Measurements from ENCODE around the gene AGBL1.

AGBL1 gene

GRCh38 chr15:86615411-86615810 is 535.7 kb downstream of the AGBL1 start:
- TF ChIP-seq TAF1 (IDR thresholded peaks at IDR 0.05; ENCODE audit: borderline replicate concordance, insufficient read depth, low read length) (no peak), FOXP2 (optimal IDR thresholded peaks at IDR 0.05; ENCODE audit: borderline replicate concordance, extremely low read depth, extremely low read length, insufficient read depth) (no peak), POLR2AphosphoS5 (IDR thresholded peaks at IDR 0.05; ENCODE audit: low read depth, low read length) (no peak), SIN3A (IDR thresholded peaks at IDR 0.05; ENCODE audit: borderline replicate concordance, insufficient read depth, low read length) (no peak)
- TF ChIP-seq, protein P1, sequence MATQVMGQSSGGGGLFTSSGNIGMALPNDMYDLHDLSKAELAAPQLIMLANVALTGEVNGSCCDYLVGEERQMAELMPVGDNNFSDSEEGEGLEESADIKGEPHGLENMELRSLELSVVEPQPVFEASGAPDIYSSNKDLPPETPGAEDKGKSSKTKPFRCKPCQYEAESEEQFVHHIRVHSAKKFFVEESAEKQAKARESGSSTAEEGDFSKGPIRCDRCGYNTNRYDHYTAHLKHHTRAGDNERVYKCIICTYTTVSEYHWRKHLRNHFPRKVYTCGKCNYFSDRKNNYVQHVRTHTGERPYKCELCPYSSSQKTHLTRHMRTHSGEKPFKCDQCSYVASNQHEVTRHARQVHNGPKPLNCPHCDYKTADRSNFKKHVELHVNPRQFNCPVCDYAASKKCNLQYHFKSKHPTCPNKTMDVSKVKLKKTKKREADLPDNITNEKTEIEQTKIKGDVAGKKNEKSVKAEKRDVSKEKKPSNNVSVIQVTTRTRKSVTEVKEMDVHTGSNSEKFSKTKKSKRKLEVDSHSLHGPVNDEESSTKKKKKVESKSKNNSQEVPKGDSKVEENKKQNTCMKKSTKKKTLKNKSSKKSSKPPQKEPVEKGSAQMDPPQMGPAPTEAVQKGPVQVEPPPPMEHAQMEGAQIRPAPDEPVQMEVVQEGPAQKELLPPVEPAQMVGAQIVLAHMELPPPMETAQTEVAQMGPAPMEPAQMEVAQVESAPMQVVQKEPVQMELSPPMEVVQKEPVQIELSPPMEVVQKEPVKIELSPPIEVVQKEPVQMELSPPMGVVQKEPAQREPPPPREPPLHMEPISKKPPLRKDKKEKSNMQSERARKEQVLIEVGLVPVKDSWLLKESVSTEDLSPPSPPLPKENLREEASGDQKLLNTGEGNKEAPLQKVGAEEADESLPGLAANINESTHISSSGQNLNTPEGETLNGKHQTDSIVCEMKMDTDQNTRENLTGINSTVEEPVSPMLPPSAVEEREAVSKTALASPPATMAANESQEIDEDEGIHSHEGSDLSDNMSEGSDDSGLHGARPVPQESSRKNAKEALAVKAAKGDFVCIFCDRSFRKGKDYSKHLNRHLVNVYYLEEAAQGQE (IDR thresholded peaks at IDR 0.05; ENCODE audit: insufficient read depth in 1 of 2, low read depth in 2 of 2, low read length in 2 of 2) = no peak

DNA sequence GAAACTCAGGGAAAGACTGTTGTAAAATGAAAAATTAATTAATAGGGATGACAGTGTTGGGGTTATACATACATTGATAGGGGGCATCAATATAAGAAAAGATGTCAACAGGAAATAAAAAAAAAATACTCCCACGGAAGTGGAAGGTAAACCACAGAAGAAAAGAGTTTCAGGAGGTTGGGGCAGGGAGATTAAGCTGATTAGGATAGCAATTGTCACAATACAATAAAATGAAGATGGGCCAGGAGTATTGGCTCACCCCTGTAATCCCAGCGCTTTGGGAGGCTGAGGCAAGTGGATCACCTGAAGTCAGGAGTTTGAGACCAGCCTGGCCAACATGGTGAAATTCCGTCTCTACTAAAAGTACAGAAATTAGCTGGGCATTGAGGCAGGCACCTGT is 536.1 kb downstream of the AGBL1 start:
- TF ChIP-seq, protein P1 (IDR thresholded peaks at IDR 0.05; ENCODE audit: insufficient read depth in 1 of 2, low read depth in 2 of 2, low read length in 2 of 2) = no peak
- no peak for TF ChIP-seq SIN3A (IDR thresholded peaks at IDR 0.05; ENCODE audit: borderline replicate concordance, insufficient read depth, low read length)
- no peak for TF ChIP-seq FOXP2 (optimal IDR thresholded peaks at IDR 0.05; ENCODE audit: borderline replicate concordance, extremely low read depth, extremely low read length, insufficient read depth)
- TF ChIP-seq TAF1 (IDR thresholded peaks at IDR 0.05; ENCODE audit: borderline replicate concordance, insufficient read depth, low read length) = no peak
- TF ChIP-seq POLR2AphosphoS5 (IDR thresholded peaks at IDR 0.05; ENCODE audit: low read depth, low read length) = no peak

GRCh38 chr15:86616771-86617170 is 537.1 kb downstream of the AGBL1 start:
- TF ChIP-seq FOXP2 (optimal IDR thresholded peaks at IDR 0.05; ENCODE audit: borderline replicate concordance, extremely low read depth, extremely low read length, insufficient read depth) = no peak
- no peak for TF ChIP-seq SIN3A (IDR thresholded peaks at IDR 0.05; ENCODE audit: borderline replicate concordance, insufficient read depth, low read length)
- TF ChIP-seq TAF1 (IDR thresholded peaks at IDR 0.05; ENCODE audit: borderline replicate concordance, insufficient read depth, low read length) = no peak

- TF ChIP-seq POLR2AphosphoS5 (IDR thresholded peaks at IDR 0.05; ENCODE audit: low read depth, low read length) = no peak
Observed at GRCh38 chr15:86620157-86620556, 540.5 kb downstream of the AGBL1 start.

DNA sequence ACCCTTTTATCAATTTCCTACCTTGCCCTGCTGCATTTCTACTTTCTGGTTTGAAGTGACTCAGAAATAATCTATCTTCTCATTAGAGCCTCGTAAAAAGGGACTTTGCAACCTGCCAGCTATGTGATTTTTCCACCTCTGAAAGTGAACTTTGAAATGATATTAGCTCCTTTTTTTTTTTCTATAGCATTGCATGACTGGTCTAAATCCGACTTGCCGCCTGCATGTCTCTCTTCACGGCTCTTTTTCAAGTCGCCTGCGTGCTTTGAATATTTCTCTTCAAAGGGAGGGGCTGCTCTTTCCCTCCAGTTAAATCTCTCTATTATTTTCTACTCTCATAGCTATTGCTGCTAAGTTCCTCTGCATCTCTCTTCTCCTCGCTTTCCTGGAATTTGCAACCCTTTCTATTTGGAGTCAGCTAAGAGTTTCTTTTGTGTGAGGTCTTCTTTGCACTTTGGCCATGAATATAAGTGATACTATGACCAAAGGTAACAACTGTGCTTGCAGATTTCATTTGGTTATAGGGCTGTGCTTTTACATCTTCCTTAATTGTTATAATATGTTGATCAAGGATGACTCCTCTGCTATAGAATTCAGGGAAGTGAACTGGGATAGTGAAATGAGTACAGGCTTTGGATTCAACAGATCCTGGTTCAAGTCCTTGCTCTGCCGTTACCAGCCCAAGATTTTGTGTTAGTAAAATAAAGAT is 541.1 kb downstream of the AGBL1 start:
- TF ChIP-seq FOXP2 (optimal IDR thresholded peaks at IDR 0.05; ENCODE audit: borderline replicate concordance, extremely low read depth, extremely low read length, insufficient read depth) (no peak), POLR2AphosphoS5 (IDR thresholded peaks at IDR 0.05; ENCODE audit: low read depth, low read length) (no peak), TAF1 (IDR thresholded peaks at IDR 0.05; ENCODE audit: borderline replicate concordance, insufficient read depth, low read length) (no peak), SIN3A (IDR thresholded peaks at IDR 0.05; ENCODE audit: borderline replicate concordance, insufficient read depth, low read length) (no peak)
- TF ChIP-seq, protein P1 (IDR thresholded peaks at IDR 0.05; ENCODE audit: insufficient read depth in 1 of 2, low read depth in 2 of 2, low read length in 2 of 2) = no peak

DNA sequence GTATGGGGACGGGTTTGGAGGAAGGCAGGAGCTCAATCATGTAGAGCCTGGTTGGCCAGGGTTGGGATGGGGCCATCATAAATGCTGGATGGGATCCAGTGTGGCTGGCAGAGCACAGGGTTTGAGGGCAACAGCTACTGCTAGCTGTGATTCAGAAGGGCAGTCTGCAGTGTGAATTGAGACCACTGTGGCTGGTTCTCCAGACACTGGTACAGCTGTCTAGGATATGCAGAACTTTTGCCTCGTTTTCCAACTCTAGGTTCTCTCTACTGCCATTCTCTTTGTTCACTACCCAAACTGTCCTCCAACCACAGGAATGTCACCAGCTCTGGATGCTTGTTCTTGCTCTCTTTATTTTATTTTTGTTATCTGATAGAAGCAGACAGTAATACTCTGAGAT is 543.6 kb downstream of the AGBL1 start:
- TF ChIP-seq TAF1 (IDR thresholded peaks at IDR 0.05; ENCODE audit: borderline replicate concordance, insufficient read depth, low read length) (no peak), POLR2AphosphoS5 (IDR thresholded peaks at IDR 0.05; ENCODE audit: low read depth, low read length) (no peak), SIN3A (IDR thresholded peaks at IDR 0.05; ENCODE audit: borderline replicate concordance, insufficient read depth, low read length) (no peak), FOXP2 (optimal IDR thresholded peaks at IDR 0.05; ENCODE audit: borderline replicate concordance, extremely low read depth, extremely low read length, insufficient read depth) (no peak)
- TF ChIP-seq, protein P1 (IDR thresholded peaks at IDR 0.05; ENCODE audit: insufficient read depth in 1 of 2, low read depth in 2 of 2, low read length in 2 of 2) = no peak

Measured in PFSK-1 (cell line).